Endometrial microvascular endothelial cells (primary cell): ENCODE results near the gene GPALPP1. TPM values are rescaled to one million over a fixed set of nuclear protein-coding genes. Genes with fewer than 3 reads are reported as not detected.
"Not testable (repeated sequence)": the region's sequence is repeated elsewhere in the genome, so short reads cannot be mapped to it uniquely, and the experiment has no call there.

Experiments
- in situ Hi-C: cut with HindIII; loops from 2 replicates; pipeline ENCODE4 v1.10.0; 2017; ENCODE audit warnings: low sequenced_read_pairs, low pct_unique_long_range_greater_than_20kb; ENCODE audit errors: inconsistent ontology term
- total RNA-seq: library from RNA; depleted of rRNA; stranded (reverse); fragments of >200 nt; gene quantifications from one replicate; pipeline ENCODE4 v1.2.3, GENCODE V29; 2015; ENCODE audit errors: inconsistent ontology term

GPALPP1 gene, protein sequence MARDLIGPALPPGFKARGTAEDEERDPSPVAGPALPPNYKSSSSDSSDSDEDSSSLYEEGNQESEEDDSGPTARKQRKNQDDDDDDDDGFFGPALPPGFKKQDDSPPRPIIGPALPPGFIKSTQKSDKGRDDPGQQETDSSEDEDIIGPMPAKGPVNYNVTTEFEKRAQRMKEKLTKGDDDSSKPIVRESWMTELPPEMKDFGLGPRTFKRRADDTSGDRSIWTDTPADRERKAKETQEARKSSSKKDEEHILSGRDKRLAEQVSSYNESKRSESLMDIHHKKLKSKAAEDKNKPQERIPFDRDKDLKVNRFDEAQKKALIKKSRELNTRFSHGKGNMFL
- 19.8 TPM for total RNA-seq

DNA sequence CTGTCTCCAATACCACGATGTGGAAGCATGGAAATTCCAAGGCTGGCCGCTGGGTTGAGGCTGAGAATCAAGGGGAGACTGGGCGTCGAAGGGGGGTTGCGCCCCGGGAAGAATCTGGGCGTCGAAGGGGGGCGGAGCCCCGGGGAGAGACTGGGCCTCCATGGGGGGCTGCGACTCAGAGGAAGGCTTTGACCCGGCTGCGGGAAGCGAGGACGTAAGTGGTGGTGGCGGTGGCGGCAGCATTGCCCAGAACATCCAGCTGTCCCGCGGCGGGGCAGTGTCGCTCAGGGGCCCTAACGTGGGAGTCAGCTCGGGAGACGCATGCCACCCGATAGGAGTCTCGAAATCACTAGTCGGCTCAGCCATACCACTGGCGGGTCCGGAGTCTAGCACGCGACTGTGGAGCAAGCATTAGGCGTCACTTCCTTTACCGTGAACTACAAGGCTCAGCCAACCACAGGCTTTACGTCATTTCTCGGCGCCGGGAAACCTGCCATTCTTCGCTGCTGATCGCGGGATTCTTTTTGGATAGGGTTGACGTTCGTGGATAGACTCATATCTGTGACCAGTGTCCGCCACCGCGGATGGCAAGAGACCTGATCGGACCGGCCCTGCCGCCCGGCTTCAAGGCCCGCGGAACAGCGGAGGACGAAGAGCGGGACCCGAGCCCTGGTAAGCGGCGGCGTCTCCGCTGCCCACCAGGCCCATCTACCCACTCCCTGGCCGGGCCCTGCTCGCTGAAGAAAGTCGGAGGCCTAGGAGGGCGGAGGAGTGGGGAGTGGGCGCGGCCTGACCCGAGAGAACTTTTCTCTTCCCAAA, at the start of gene GPALPP1, which contains the start of gene NUFIP1:
TSS of gene GPALPP1 (plus strand) at position 468 of the 819 bp plus-strand sequence. CDS start at position 585, 117 bp downstream.
TSS of gene NUFIP1 (minus strand) at position 401 of the 819 bp plus-strand sequence. CDS start at position 366, 35 bp downstream.
- in situ Hi-C loops, result no loop called here

DNA sequence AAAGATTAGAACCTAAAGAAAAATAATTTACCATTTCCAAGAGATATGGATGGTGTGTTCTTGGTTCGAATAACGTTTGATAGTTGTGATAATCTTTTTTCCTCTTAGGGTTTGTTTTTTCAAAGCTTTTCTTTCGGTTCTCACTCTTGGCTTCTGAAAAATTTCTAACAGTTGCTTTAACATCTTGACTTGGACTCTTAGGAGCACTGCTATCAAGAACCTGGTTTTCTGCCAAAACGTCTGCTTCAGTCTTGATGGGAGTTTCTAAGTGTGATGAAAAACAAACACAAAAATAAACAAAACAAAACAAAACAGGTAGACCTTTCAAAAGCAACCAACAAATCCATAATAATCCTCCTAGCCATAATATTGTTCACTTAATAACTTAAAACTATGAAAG, 45.9 kb upstream of the GPALPP1 start:
- in situ Hi-C loops, result not testable (repeated sequence)

DNA sequence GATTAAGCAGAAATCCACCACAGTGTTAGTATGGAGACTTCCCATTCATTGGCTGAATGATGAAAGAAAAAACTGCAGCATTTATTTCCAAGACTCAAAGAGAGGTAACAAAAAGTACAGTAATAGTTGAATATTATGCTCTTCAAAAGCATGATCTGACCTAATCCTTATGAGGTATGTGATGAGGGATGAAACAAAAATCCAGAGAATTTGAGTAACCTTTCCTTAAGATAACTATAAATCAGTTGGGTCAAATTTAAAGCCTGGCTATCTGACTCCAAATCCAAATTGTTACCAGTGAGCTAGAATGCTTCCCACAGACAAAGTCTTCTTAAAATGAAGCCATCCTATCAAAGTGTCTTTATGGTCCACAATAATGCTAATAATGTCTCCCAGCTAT, 38.2 kb upstream of the GPALPP1 start:
- in situ Hi-C loops, result no loop called here

DNA sequence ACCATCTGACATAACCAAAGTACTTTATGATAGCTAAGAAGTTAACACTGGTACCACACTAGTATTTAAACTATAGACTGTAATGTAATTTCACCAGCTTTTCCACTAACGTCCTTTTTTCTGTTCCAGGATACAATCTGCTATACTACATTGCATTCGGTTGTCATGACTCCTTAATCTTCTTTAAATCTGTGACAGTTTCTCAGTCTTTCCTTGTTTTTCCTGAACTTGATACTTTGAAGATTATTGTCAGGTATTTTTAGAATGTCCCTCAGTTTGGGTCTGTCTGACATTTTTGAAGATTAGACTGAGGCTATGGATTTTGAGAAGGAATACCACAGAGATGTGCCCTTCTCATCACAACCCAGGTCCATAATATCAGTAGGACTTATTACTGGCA, 36.7 kb upstream of the GPALPP1 start:
- in situ Hi-C loops, result no loop called here

DNA sequence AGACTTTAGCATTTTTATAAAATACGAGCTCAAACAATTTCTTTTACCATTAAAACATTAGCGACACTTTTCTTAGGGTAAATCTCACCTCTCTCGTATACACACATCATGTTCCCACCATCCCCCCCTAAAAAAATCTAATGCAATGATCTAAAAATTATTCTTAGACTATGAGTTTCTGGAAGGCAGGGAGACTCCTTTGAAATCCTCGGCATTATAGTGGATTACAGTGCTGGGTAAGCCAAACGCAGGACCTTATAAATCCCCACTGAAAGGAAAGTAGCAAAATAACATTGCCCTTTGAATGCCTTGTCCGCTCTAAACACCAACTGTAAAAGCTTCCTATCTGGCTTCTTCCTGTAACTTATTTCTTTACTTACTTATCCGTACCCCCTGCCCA, 35.1 kb upstream of the GPALPP1 start:
- in situ Hi-C loops, result no loop called here

DNA sequence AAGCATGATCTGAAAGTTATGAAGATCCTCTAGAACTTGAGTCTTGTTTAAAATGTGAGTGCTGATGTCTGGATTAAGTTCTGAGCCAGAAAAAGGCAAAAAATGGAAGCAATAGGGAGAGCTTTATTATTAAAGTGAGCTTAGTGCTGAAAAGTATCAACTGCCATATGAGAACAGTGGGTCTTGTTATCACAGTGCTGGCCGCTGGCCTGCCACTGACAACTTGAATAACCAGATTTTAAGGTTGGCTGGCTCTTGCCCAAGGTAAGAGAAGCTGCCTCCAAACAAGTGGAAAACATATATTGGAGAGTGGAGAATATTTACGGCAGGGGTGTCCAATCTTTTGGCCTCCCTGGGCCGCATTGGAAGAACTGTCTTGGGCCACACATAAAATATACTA, 33.9 kb upstream of the GPALPP1 start:
- in situ Hi-C loops, result no loop called here

DNA sequence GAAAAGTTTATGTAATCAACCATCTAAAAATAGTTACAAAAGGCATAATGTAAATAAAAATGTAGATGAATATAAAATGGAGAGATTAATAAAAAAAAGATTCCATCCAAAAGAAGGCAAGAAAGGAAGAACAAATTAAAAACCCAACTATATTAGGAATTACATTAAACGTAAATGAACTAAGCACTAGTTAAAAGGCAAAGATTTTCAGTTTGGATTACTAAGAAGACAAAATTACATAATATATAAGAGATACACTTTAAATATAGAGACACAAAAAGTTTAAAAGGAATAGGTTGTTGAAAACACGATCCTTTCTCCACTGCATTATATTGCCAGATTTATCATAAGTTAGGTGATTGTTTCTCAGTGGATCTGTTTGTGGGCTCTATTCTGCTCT, 27.3 kb upstream of the GPALPP1 start:
- in situ Hi-C loops, result no loop called here

DNA sequence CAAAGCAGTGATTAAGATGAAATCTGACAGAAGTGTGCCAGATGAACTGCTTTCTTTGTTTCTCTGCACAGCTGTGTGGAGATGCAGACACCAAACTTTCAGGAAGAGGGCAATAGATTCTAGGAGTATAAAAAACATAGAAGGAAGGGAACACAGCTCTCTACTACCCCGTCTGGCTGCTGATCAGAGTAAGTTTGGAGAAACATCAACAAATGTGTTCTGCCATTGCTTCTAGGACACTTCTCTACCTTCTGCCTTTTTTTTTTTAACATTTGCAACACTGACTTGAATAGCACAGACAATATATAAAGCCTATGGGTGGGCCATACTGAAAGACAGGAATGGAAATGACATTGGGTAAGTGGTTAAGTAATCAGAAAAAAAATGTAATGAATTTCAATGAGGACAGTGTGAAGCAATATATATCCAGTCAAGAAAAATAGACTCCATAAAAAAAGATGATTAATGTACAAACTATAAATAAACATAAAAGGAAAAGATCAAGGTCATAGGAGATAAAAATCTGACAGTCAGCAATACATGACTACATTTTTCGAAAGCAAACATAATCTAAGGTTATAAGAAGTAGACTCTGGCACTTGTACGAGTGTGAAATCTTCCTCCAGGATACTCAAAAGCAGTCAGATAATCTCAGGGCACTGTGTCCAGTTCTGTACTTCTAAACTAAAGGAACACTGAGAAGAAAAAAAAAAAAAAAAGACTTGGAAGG, 21.5 kb upstream of the GPALPP1 start:
- in situ Hi-C loops, result no loop called here

DNA sequence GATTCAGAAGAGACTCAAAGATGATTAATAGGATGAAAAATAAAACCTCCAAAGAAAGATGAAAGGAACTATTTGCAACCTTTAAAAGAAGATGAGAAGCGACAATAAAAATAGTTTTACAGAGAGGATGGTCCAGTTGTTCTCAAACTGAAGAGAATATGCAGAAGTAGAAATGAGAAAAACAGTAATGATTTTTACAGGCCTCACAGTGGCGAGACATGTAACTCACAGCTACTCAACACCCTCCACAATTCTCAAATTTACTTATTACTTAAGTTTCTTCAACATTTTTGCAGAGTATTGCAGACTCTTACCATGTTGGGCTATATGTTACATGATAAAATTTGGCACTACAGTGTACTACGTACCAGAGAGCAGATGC, 20.9 kb upstream of the GPALPP1 start:
- in situ Hi-C loops, result no loop called here

DNA sequence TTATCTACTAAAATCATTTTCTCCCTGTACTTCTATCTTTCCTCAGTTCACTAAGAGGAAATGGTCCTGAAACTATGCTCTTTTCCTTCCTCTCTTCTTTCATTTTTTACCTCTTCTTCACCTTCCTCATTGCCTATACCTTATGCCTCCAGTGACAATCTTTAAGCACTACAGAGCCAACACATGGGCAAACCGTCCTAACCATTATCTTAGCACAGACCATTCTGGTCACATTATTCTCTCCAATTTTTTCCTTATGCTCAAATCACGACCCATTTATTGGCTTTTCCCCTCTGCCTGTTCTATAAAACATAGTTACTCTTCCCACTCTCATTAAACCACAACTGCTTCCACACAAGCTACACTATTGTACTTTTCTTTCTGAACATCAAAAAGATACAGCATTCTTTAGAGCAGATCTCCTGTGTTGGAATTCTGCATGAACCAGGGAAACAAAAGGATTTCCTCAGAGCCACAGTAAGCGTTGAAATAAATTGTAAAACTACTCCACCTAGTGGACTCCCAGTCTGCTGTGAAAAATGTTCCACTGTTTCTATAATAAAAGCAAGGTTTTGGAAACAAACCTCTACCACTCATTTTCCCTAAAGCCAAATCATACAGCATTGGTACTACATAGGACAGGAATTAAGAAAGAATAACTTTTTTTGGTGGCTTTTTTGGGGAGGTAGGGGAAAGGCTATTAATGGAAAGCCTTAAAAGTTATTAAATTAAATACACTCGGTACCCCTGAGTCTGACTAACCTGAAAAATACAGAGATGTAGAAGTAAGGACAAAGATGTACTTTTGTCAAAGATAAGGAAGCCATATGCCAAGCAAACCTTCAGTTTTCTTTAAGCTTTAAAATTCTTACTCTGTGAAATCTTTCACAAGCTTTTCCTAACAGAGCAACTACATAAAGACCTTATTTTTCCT, 19.5 kb upstream of the GPALPP1 start:
- in situ Hi-C loops, result no loop called here

DNA sequence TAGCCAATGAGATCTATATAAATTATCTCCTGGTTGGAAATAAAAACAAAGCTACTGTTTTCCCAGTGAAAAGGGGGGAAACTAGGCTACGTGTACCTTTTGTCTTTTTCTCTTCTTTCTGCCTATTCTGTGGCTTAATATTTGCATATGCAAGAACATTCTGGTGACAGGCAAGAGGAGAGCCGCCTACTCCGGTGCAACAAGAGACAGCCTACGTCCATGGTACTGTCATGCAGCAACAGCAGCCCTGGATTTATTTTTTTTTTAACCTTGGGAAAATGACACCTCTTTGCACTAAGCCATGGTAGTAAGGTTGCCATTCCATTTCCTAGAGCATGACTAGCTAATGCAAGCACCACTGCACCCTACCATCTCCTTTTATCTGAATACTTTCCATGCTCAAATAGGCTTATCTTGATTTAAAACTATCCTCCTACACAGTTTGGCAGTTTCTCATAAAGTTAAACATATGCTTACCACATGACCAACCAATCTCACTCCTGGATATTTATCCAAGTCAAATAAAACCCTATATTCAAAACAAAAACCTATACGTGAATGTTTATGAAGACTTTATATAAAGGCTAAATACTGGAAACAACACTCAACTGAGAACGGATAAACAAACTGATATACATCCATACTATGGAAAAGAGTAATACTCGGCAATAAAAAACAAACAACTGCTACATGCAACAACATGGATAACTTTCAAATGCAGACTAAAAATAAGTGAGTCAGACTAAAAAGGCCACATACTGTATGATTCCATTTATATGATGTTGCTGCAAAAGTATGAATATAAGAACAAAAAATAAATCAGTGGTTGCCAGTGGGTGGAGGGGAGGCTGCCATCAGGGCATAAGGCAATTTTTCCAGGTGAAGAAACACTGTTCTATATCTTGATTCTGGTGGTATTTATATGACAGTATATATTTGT, 17.4 kb upstream of the GPALPP1 start:
- in situ Hi-C loops, result no loop called here

DNA sequence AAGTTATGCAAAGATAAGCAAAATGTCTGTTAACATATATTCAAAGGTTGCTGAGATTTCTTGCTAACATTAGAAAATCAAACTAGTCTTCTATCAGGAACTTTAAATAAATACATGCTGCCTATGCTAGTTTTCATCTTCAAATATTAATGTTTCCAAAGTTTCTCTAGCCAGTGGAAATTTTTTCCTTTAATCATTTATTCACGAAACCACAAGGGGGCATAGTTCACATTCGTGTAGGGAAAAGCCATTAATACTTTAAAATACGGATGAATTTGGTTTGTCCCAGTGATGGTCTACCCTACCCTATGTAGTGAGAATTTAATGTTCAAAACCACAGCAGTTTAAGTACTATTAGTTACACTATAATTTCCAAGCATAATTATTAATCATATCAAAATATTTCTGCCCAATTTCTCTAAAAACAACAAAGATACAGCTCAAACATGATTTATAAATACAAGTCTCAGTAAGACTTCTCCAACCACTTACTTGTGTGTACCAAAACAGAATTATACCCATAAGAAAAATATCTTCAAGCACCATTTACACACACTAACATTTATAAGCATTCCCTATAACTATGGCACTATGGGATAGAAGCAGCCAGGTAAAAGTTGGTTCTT, 16.3 kb upstream of the GPALPP1 start:
- in situ Hi-C loops, result no loop called here

DNA sequence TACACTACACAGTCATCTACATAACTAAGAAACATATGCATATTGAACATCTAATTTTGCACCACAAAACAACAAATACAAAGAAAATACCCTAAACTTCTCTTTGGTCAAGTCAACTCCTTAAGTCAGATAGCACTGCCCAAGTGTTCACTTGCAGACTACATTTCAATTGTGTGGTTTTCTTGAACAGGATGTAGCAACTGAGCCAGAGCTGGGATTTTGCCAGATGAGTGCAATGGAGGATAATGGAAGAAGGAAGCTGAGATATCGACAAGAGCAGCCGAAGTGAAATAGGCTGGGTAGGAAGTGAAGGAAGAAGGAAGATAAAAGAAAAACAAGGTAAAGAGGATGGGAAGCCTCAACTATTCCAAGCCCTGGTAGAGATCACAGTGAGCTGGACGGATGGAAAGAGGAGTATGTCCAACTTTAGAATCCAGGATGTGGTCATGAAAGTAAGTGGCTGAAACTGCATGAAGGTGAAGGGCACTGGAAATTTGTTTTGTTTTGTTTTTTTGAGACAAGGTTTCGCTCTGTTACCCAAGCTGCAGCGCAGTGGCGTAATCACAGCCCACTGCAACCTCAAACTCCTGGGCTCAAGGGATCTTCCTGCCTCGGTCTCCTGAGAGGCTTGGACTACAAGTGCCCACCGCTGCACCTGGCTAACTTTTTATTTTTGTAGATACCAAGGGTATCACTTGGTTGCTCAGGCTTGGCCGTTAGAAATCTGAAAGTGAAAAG, 15.1 kb upstream of the GPALPP1 start:
- in situ Hi-C loops, result no loop called here

DNA sequence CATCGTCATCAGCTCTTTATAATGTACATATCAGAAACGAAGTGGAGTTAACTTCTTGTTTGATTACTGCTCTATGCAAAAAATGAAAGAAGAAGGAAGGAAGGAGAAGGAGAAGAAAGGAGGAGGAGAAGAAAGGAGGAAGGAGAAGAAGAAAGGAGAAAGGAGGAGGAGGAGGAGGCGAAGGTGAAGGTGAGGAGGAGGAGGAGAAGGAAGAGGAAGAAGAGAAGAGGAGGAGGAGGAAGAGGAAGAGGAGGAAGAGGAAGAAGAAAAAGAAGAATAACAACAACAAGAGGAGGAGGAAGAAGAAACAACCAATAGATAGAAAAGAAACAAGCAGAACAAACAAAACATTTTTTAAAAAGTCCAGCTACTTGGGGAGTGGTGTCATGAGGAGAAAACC, 13.1 kb upstream of the GPALPP1 start:
- in situ Hi-C loops, result no loop called here

DNA sequence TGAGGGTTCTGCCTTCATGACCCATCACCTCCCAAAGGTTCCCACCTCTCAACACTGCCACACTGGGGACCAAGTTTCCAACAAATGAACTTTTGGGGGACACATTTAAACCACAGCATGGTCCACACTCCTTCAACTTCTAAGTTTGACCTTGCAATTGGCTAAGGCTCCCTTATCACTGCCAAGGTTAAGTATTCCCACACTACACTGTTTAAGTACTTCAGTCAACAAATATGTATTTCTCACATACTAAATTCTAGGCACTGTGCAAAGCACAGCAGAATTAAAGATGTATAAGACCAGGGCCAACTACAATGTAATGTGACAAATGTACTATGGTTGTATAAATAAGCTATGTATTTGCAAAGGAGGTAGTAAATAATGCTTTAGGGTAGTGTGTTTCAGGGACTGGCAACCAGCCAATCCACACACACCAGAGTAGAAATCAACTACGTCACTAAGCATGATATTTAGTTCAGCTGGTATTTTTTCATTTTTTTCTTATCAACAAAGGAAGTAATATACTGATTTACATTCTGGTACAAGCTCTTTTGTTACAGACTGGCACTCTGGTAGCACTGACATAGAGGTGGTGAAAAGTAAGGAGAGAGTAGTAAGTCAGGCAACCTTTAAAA, 12.3 kb upstream of the GPALPP1 start:
- in situ Hi-C loops, result no loop called here

DNA sequence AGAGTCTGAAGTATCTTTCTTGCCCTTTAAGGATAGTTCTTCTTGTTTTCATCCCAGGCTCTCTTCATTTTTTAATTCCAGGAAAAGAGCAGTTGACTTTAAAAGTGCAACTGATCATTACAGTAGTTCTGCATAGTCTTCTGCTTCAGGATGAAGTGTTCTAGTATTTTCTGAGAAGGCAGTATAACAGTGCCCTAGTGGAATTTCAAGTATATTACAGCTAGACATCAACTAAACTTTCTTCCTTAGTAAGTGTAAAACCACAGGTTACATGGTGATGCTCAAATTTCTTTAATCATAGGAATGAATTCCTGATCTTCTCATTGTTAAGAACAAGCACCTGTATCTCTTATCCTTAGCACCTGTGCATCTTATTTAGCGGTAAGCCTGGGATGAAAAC, 11.0 kb upstream of the GPALPP1 start:
- in situ Hi-C loops, result no loop called here
